Smooth muscle cell of the coronary artery (primary cell): ENCODE data around the gene POLR3H. TPM values are rescaled to one million over a fixed set of nuclear protein-coding genes. Genes with fewer than 3 reads are reported as not detected.

Experiments
- total RNA-seq: library from RNA; depleted of rRNA; stranded (reverse); fragments of >200 nt; gene quantifications from 2 replicates; pipeline ENCODE4 v1.2.3, GENCODE V29; 2014; ENCODE audit warnings: low replicate concordance

Gene POLR3H
- 20.2 and 33.2 TPM in 2 replicates for total RNA-seq

GRCh38 chr22:41543854-41544670 lies at the start of gene POLR3H:
TSS of gene POLR3H (minus strand) at chr22:41544470. CDS start at chr22:41544101, 369 bp downstream.

GRCh38 chr22:41589391-41590241 lies 45.3 kb upstream of the POLR3H start, which contains the start of gene PMM1:
TSS of gene PMM1 (minus strand) at chr22:41589840. CDS start at chr22:41589805, 35 bp downstream.

Other genes with a start within 250 kb of the POLR3H start
- 39.3 and 61.9 TPM in 2 replicates for gene ZC3H7B, start 242.9 kb downstream of the POLR3H start, total RNA-seq
- 4.5 and 10.5 TPM in 2 replicates for gene TEF, start 162.5 kb downstream of the POLR3H start, total RNA-seq
- 10.1 TPM in 2 replicates for gene TOB2, start 97.7 kb downstream of the POLR3H start, total RNA-seq
- 59.8 and 62.2 TPM in 2 replicates for gene PHF5A, start 75.8 kb downstream of the POLR3H start, total RNA-seq
- gene ACO2, start 75.4 kb downstream of the POLR3H start, total RNA-seq = 67.7 and 78.2 TPM in 2 replicates
- gene CSDC2, start 16.5 kb upstream of the POLR3H start, total RNA-seq = 1.4 and 9.3 TPM in 2 replicates
- gene PMM1, start 45.4 kb upstream of the POLR3H start, total RNA-seq = 25.5 and 26.2 TPM in 2 replicates
- 6.4 and 12.7 TPM in 2 replicates for gene DESI1, start 76.6 kb upstream of the POLR3H start, total RNA-seq
- 210 and 290 TPM in 2 replicates for gene XRCC6, start 76.8 kb upstream of the POLR3H start, total RNA-seq
- 76.8 and 94.9 TPM in 2 replicates for gene SNU13, start 144.4 kb upstream of the POLR3H start, total RNA-seq
- gene MEI1, start 155.0 kb upstream of the POLR3H start, total RNA-seq = 0.12 and 1.1 TPM in 2 replicates